Aorta (tissue), 5 donors: ENCODE results near the gene GVQW3. TPM values are rescaled to one million over a fixed set of nuclear protein-coding genes. Genes with fewer than 3 reads are reported as not detected.

ENCODE experiments used
- ATAC-seq: fragments of 200-7000 bp; cut with Tn5 transposase; one replicate; pipeline ENCODE4 v1.9.1; 2022; ENCODE audit warnings: moderate library complexity; ENCODE audit not compliant: low FRiP score
- DNase-seq, 2 donors: peaks; one replicate each; pipeline ENCODE4 v3.0.0-alpha.2; 2020
- H3K27ac ChIP-seq, 2 donors: one replicate each; pipeline ENCODE4 v1.5.1; 2013; ENCODE audit warnings: low read length in 2 of 2, mild to moderate bottlenecking in 2 of 2, moderate library complexity in 2 of 2, control low read depth in 1 of 2, inconsistent platforms in 1 of 2, low read depth in 1 of 2
- H3K27me3 ChIP-seq, 2 donors: one replicate each; pipeline ENCODE4 v1.6.1; 2013; ENCODE audit warnings: control low read depth in 1 of 2, low read length in 1 of 2, mild to moderate bottlenecking in 1 of 2, moderate library complexity in 1 of 2; ENCODE audit not compliant: insufficient read depth in 2 of 2, control insufficient read depth in 1 of 2
- H3K36me3 ChIP-seq, 2 donors: one replicate each; pipeline ENCODE4 v1.6.1; 2013; ENCODE audit warnings: control low read depth in 1 of 2, low read length in 1 of 2, mild to moderate bottlenecking in 1 of 2; ENCODE audit not compliant: insufficient read depth in 2 of 2, control insufficient read depth in 1 of 2
- H3K4me1 ChIP-seq, 2 donors: one replicate each; pipeline ENCODE4 v1.6.1; 2013; ENCODE audit warnings: low read length in 2 of 2, control low read depth in 1 of 2, mild to moderate bottlenecking in 1 of 2, moderate library complexity in 1 of 2; ENCODE audit not compliant: insufficient read depth in 2 of 2, control insufficient read depth in 1 of 2
- H3K4me3 ChIP-seq, 2 donors: one replicate each; pipeline ENCODE4 v1.5.1; 2013; ENCODE audit warnings: low read length in 2 of 2, control low read depth in 1 of 2, mild to moderate bottlenecking in 1 of 2
- H3K9me3 ChIP-seq: one replicate; pipeline ENCODE4 v1.6.1; 2013; ENCODE audit warnings: mild to moderate bottlenecking, low read length; ENCODE audit not compliant: control insufficient read depth
- WGBS, 2 donors: extraction: QIAGEN DNeasy Blood & Tissue Kit; methylation state at CpG; one replicate each; pipeline ENCODE4 v1.1.7; 2013; 5-methylcytosine and 5-hydroxymethylcytosine counted together
- intact Hi-C, 2 donors: fragments of 100-400 bp; cut with DNase I; formaldehyde crosslinking; loops; one replicate each; pipeline versions ENCODE4 v1.14.2 to v1.15.0; 2022
- polyA plus RNA-seq, 2 donors: library from polyadenylated mRNA; stranded (reverse); fragments of 200-250 nt; gene quantifications; one replicate each; pipeline ENCODE4 v1.2.3, GENCODE V29; 2013
- total RNA-seq, 2 donors: library from RNA; stranded (reverse); fragmentation: NEBNext Ultra II Directional; extraction: Animal tissue kit (Norgen Biotek cat#: 25700); gene quantifications; one replicate each; pipeline ENCODE4 v1.2.1, GENCODE V29; 2021
- donor health status: healthy with polysubstance abuse.
- donor health status: Bipolar disorder and iron deficiency.
- donor health status: DM: no; HTN: no; CAD: no.
- donor health status: DM: no; HTN: no; CAD: no.
- donor health status: DM: yes; HTN: yes; CAD: no.

The GVQW3 gene
- total and polyA plus RNA-seq, 4 donors, result 0.50 to 3.7 (median 1.9) TPM

- no peak overlapping the region for H3K27ac ChIP-seq
- peaks cover 0 to under 1% of the 10 kb centered on the region in 2 donors for H3K36me3 ChIP-seq
- no peak for DNase-seq
- intact Hi-C loops, result no loop called here
- H3K27me3 ChIP-seq, result no peaks in the 10 kb centered on the region
- no peaks in the 10 kb centered on the region for H3K4me1 ChIP-seq
- 65 to 70% methylated on average over 3 of the region's 3 CpGs for WGBS, 2 donors
- no peaks in the 10 kb centered on the region for H3K9me3 ChIP-seq
- no peak overlapping the region for H3K4me3 ChIP-seq
- no peak for ATAC-seq
Measured at GRCh38 chr11:76348348-76348747, 32.8 kb upstream of the GVQW3 start.

- WGBS, 2 donors, result 98 to 100% methylated on average over 1 of the region's 1 CpG
- Histone ChIP-seq H3K4me3 (no peak overlapping the region), H3K36me3 (peaks cover 2 to 5% of the 10 kb centered on the region in 2 donors), H3K27ac (no peak overlapping the region), H3K4me1 (no peaks in the 10 kb centered on the region), H3K9me3 (no peaks in the 10 kb centered on the region), H3K27me3 (no peaks in the 10 kb centered on the region)
- DNase-seq (no peak), ATAC-seq (no peak)
- intact Hi-C loops, result no loop called here
Measured at GRCh38 chr11:76355172-76355571, 26.0 kb upstream of the GVQW3 start.

GRCh38 chr11:76361374-76361773, 19.7 kb upstream of the GVQW3 start:
- intact Hi-C loops, result no loop called here
- no peak overlapping the region for H3K4me3 ChIP-seq

GRCh38 chr11:76361776-76362175, 19.3 kb upstream of the GVQW3 start:
- no peak for DNase-seq
- intact Hi-C loops, result no loop called here
- Histone ChIP-seq H3K4me1 (no peaks in the 10 kb centered on the region), H3K9me3 (no peaks in the 10 kb centered on the region), H3K27me3 (no peaks in the 10 kb centered on the region), H3K4me3 (no peak overlapping the region), H3K36me3 (no peaks in the 10 kb centered on the region), H3K27ac (peak overlapping the region; percentile 28 to 51)
- 10 to 14% methylated on average over 2 of the region's 2 CpGs for WGBS, 2 donors
- no peak for ATAC-seq

More at GRCh38 chr11:76361374-76361773, 19.7 kb upstream of the GVQW3 start:
- Histone ChIP-seq H3K9me3 (no peaks in the 10 kb centered on the region), H3K4me1 (no peaks in the 10 kb centered on the region), H3K27ac (no peak overlapping the region), H3K27me3 (no peaks in the 10 kb centered on the region), H3K36me3 (no peaks in the 10 kb centered on the region)
- ATAC-seq, result no peak
- DNase-seq, result no peak

GRCh38 chr11:76362716-76363115, 18.4 kb upstream of the GVQW3 start:
- no peaks in the 10 kb centered on the region for H3K4me1 ChIP-seq
- H3K4me3 ChIP-seq, result no peak overlapping the region
- H3K27ac ChIP-seq, result no peak overlapping the region
- H3K9me3 ChIP-seq, result no peaks in the 10 kb centered on the region
- H3K27me3 ChIP-seq, result no peaks in the 10 kb centered on the region
- DNase-seq, result no peak
- intact Hi-C loops, result no loop called here
- WGBS, 2 donors, result 83 to 86% methylated on average over 7 of the region's 7 CpGs
- no peak for ATAC-seq
- no peaks in the 10 kb centered on the region for H3K36me3 ChIP-seq

- no peaks in the 10 kb centered on the region for H3K4me1 ChIP-seq
- 91 to 93% methylated on average over 16 of the region's 16 CpGs for WGBS, 2 donors
- intact Hi-C loops, result no loop called here
- no peaks in the 10 kb centered on the region for H3K9me3 ChIP-seq
- H3K36me3 ChIP-seq, result no peaks in the 10 kb centered on the region
- DNase-seq (no peak), ATAC-seq (no peak)
- no peak overlapping the region for H3K27ac ChIP-seq
- no peak overlapping the region for H3K4me3 ChIP-seq
- H3K27me3 ChIP-seq, result no peaks in the 10 kb centered on the region
Measured at GRCh38 chr11:76365038-76365679, 16.0 kb upstream of the GVQW3 start.

- Histone ChIP-seq H3K9me3 (no peaks in the 10 kb centered on the region), H3K27me3 (no peaks in the 10 kb centered on the region), H3K4me3 (no peak overlapping the region), H3K27ac (no peak overlapping the region), H3K4me1 (peaks cover 0 to 2% of the 10 kb centered on the region in 2 donors), H3K36me3 (no peaks in the 10 kb centered on the region)
- intact Hi-C loops, result no loop called here
- no peak for ATAC-seq
- WGBS, 2 donors, result 71 to 74% methylated on average over 1 of the region's 1 CpG
- no peak for DNase-seq
Measured at GRCh38 chr11:76368490-76368889, 12.6 kb upstream of the GVQW3 start.

GRCh38 chr11:76369406-76369805, 11.7 kb upstream of the GVQW3 start:
- 94 to 95% methylated on average over 6 of the region's 6 CpGs for WGBS, 2 donors
- Histone ChIP-seq H3K4me3 (no peak overlapping the region), H3K4me1 (peaks cover 0 to 2% of the 10 kb centered on the region in 2 donors), H3K9me3 (no peaks in the 10 kb centered on the region), H3K27me3 (no peaks in the 10 kb centered on the region), H3K36me3 (no peaks in the 10 kb centered on the region), H3K27ac (no peak overlapping the region)
- no peak for ATAC-seq
- intact Hi-C loops, result no loop called here
- DNase-seq, result no peak

- no peaks in the 10 kb centered on the region for H3K27me3 ChIP-seq
- intact Hi-C loops, result no loop called here
- H3K9me3 ChIP-seq, result no peaks in the 10 kb centered on the region
- WGBS, 2 donors, result 58 to 59% methylated on average over 3 of the region's 3 CpGs
- ATAC-seq, result peak; percentile 26
- H3K4me1 ChIP-seq, result peaks cover 0 to 2% of the 10 kb centered on the region in 2 donors
- H3K4me3 ChIP-seq, result no peak overlapping the region
- no peaks in the 10 kb centered on the region for H3K36me3 ChIP-seq
- no peak for DNase-seq
- H3K27ac ChIP-seq, result no peak overlapping the region
Measured at GRCh38 chr11:76371170-76371569, 10.0 kb upstream of the GVQW3 start.
